ENCODE results near the gene IL27RA. TPM values are rescaled to one million over a fixed set of nuclear protein-coding genes. Genes with fewer than 3 reads are reported as not detected.

Gene IL27RA
- total RNA-seq, 1 experiment from 2014 or later: 13.6 TPM

DNA sequence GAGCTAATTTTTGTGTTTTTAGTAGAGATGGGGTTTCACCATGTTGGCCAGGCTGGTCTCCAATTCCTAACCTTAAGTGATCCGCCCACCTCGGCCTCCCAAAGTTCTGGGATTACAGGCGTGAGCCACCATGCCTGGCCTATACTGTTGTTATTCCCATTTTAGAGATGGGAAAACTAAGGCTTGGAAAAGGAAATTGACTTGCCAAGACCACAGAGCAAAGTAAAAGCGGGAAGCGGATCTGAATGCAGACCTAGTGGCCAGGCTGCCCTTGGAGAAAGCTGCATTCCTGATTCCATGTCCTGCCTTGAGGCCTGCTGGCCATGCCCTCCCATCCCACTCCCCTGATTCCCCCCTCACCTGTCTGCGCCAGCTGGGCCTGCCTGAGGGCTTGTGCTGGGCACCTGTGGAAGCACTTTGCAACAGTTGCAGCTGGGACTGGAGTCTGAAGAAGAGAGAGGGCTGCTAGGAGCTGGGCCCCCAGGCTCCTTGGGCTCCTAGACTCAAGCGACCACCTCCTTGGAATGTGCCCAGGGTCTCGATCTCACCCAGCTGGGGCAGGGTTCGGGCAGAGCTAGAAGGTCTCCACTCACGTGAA, 24.6 kb downstream of the IL27RA start:
- Histone ChIP-seq H3K79me2 (ENCODE audit: insufficient read depth, low read length) (no peaks in the 10 kb centered on the region), H2BK120ac (ENCODE audit: low read depth, low read length, poor library complexity, severe bottlenecking) (no peak overlapping the region), H3K4me2 (ENCODE audit: insufficient read depth, insufficient read length, low read length) (no peak overlapping the region), H3K4ac (ENCODE audit: low read depth, low read length) (no peak overlapping the region), H3K27me3 (ENCODE audit: insufficient read depth, low read length) (peaks cover 8% of the 10 kb centered on the region), H2AFZ (ENCODE audit: low read length) (no peak overlapping the region), H4K91ac (ENCODE audit: insufficient read length, low read depth, low read length) (no peak overlapping the region), H2AK5ac (ENCODE audit: insufficient read length, low read length) (no peak overlapping the region), H3T11ph (ENCODE audit: low read length) (no peak overlapping the region), H2BK12ac (ENCODE audit: insufficient read length, low read depth, low read length) (no peak overlapping the region), H3K14ac (ENCODE audit: insufficient read depth, low read length) (no peak overlapping the region), H3K18ac (ENCODE audit: insufficient read length, low read depth, low read length) (no peak overlapping the region), H4K20me1 (ENCODE audit: control insufficient read depth, insufficient read depth, insufficient read length) (no peaks in the 10 kb centered on the region), H3K4me1 (ENCODE audit: insufficient read depth, low read length) (no peaks in the 10 kb centered on the region; the same call in 1 of the 2 replicates), H3K27ac (ENCODE audit: insufficient read length, low read depth, low read length) (no peak overlapping the region), H3K56ac (ENCODE audit: insufficient read length, low read depth, low read length) (no peak overlapping the region), H4K8ac (replicated peaks; ENCODE audit: insufficient read length, low read depth, low read length) (no peak overlapping the region), H2BK5ac (ENCODE audit: insufficient read length, low read length) (no peak overlapping the region), H3K79me1 (ENCODE audit: insufficient read depth, low read depth, low read length, poor library complexity, severe bottlenecking) (no peaks in the 10 kb centered on the region), H3K9ac (ENCODE audit: extremely low read depth, insufficient read length, low read length) (no peak overlapping the region), H2BK15ac (ENCODE audit: low read depth, low read length) (no peak overlapping the region), H2BK20ac (ENCODE audit: low read depth, low read length, poor library complexity, severe bottlenecking) (no peak overlapping the region), H3K9me3 (ENCODE audit: control insufficient read depth, low read depth, low read length) (no peaks in the 10 kb centered on the region), H3K23ac (ENCODE audit: insufficient read length, low read depth, low read length) (no peak overlapping the region), H3K23me2 (ENCODE audit: insufficient read length, low read depth, low read length, poor library complexity, severe bottlenecking) (peaks cover 6% of the 10 kb centered on the region), H4K5ac (ENCODE audit: insufficient read length, low read depth, low read length) (no peak overlapping the region)
- H3K9me3 Mint-ChIP-seq: no peaks in the 10 kb centered on the region; a peak in 2 of 5 replicates
- peaks cover 10 to 14% (median 12%) of the 10 kb centered on the region in 3 experiments; a peak in 6 of 7 replicates for H3K36me3 Mint-ChIP-seq (ENCODE audit: insufficient read depth in 1 of 3, low read depth in 3 of 3)
- TF ChIP-seq, protein P1, sequence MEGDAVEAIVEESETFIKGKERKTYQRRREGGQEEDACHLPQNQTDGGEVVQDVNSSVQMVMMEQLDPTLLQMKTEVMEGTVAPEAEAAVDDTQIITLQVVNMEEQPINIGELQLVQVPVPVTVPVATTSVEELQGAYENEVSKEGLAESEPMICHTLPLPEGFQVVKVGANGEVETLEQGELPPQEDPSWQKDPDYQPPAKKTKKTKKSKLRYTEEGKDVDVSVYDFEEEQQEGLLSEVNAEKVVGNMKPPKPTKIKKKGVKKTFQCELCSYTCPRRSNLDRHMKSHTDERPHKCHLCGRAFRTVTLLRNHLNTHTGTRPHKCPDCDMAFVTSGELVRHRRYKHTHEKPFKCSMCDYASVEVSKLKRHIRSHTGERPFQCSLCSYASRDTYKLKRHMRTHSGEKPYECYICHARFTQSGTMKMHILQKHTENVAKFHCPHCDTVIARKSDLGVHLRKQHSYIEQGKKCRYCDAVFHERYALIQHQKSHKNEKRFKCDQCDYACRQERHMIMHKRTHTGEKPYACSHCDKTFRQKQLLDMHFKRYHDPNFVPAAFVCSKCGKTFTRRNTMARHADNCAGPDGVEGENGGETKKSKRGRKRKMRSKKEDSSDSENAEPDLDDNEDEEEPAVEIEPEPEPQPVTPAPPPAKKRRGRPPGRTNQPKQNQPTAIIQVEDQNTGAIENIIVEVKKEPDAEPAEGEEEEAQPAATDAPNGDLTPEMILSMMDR (conservative IDR thresholded peaks at IDR 0.05): no peak
- no CpG with 5 or more reads among the region's 10 CpGs for WGBS (ENCODE audit: extremely low coverage, insufficient read length, low lambda C conversion rate)
- H3K4me3 Mint-ChIP-seq: peak overlapping the region in 1 of 2 experiments; percentile 89; a peak in 2 of 5 replicates
- H3K27me3 Mint-ChIP-seq (ENCODE audit: low read depth): peaks cover 44% of the 10 kb centered on the region
- no peak overlapping the region for H3K27ac Mint-ChIP-seq
- H3K4me1 Mint-ChIP-seq: peaks cover 9 to 20% of the 10 kb centered on the region in 2 experiments
- no peak for DNase-seq
